ENCODE measurements around the gene TUSC2. TPM values are rescaled to one million over a fixed set of nuclear protein-coding genes. Genes with fewer than 3 reads are reported as not detected.
A peak's percentile ranks its signal among the peaks of the same experiment; 100 is the strongest.

TUSC2 gene
- polyA plus RNA-seq, 1 of the 3 experiments (the other 2 are of a cell fraction) = 58.7 TPM

DNA sequence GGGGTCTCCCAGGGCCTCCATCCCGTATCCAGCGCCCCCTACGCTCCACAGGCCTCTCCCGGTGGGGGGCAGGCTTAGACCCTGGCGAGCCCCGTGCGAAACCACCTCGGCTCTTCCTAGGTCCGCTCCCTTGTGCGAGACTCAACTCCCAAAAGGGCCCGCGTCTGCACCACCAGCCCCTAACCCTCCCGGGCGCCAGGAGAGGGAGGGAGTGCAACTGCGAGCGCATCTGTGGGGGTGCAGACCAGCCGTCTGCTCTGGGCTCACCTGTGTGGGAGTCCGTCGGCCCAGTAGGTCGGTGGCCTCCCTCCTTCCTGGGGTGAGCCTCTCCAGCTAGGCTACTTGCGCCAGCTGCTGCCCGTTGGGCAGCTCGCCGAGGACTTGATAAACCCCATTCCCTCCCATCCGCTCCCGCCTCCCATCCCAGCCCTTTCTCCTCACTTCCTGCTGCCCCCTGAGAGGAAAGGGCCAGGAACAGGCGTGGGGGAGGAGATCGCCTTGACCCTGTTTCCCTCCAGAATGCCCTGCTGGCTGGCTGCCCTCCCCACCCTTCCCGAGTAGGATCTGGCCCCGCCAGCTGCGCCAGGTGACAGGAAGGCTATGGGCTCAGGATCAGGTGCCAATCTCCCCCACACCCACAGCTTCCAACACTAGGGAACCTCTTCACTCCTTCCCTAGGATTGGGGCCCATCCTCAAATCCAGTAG, 5.5 kb downstream of the TUSC2 start, which contains the start of gene HYAL2:
Gene HYAL2, minus strand, starts transcription at position 360 of the 706 bp plus-strand sequence. CDS start 2,256 bp downstream, outside the sequence.
- H3K27me3 ChIP-seq (ENCODE audit: insufficient read depth) = no peaks in the 10 kb centered on the region
- H3K4me2 ChIP-seq = peak within 1 kb of the TSS; percentile 80
- H3F3A ChIP-seq (replicated peaks; ENCODE audit: insufficient read depth) = peaks cover 10% of the 10 kb centered on the region
- H3K4me3 ChIP-seq (ENCODE audit: low read depth in 2 of 2, low read length in 1 of 2) = peak within 1 kb of the TSS; percentile 92 to 94
- H4K20me1 ChIP-seq (ENCODE audit: insufficient read depth) = no peaks in the 10 kb centered on the region
- POLR2A ChIA-PET = interaction anchor here (1.5 to 1.6 kb wide), 2 partner anchors 12 to 15 kb away, joined by 3 to 4 read pairs; no protein-coding TSS in a partner anchor
- peaks cover 0 to 49% of the 10 kb centered on the region in 2 experiments; a peak in 2 of 4 replicates for H3K4me1 ChIP-seq (ENCODE audit: control insufficient read depth in 1 of 2, insufficient read depth in 2 of 2, low read depth in 1 of 2, low read length in 1 of 2)
- no peak for DNase-seq
- H3K9me3 ChIP-seq = no peaks in the 10 kb centered on the region
- H3K79me2 ChIP-seq (ENCODE audit: insufficient read depth) = peaks cover 52% of the 10 kb centered on the region
- TF ChIP-seq, protein P1, sequence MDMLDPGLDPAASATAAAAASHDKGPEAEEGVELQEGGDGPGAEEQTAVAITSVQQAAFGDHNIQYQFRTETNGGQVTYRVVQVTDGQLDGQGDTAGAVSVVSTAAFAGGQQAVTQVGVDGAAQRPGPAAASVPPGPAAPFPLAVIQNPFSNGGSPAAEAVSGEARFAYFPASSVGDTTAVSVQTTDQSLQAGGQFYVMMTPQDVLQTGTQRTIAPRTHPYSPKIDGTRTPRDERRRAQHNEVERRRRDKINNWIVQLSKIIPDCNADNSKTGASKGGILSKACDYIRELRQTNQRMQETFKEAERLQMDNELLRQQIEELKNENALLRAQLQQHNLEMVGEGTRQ (IDR thresholded peaks at IDR 0.05; ENCODE audit: borderline replicate concordance, low read depth, low read length) = no peak
- TF ChIP-seq, protein P2, sequence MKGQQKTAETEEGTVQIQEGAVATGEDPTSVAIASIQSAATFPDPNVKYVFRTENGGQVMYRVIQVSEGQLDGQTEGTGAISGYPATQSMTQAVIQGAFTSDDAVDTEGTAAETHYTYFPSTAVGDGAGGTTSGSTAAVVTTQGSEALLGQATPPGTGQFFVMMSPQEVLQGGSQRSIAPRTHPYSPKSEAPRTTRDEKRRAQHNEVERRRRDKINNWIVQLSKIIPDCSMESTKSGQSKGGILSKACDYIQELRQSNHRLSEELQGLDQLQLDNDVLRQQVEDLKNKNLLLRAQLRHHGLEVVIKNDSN (IDR thresholded peaks at IDR 0.05; ENCODE audit: borderline replicate concordance, low read depth) = no peak
- TF ChIP-seq ELF1 (IDR thresholded peaks at IDR 0.05) (no peak), TAF1 (IDR thresholded peaks at IDR 0.05; ENCODE audit: borderline replicate concordance, low read depth, low read length) (no peak), NRF1 (IDR thresholded peaks at IDR 0.05; ENCODE audit: low read depth, low read length) (no peak), MEF2A (IDR thresholded peaks at IDR 0.05; ENCODE audit: borderline replicate concordance, low read depth) (no peak)
- peak within 1 kb of the TSS; percentile 93 for H3K9ac ChIP-seq
- peaks cover 8 to 44% of the 10 kb centered on the region in 2 experiments for H3K36me3 ChIP-seq (replicated peaks in 1 of 2; ENCODE audit: control insufficient read depth in 1 of 2, insufficient read depth in 2 of 2, low read length in 1 of 2)
- H3K9me2 ChIP-seq = no peaks in the 10 kb centered on the region
- H2AFZ ChIP-seq (ENCODE audit: low read depth) = peak within 1 kb of the TSS; percentile 94
- WGBS (ENCODE audit: low lambda C conversion rate) = 95% methylated on average over 24 of the region's 31 CpGs
- CTCF ChIA-PET = interaction anchor here (0.7 to 6.0 kb wide), 11 partner anchors 13 to 130 kb away, joined by 3 to 60 read pairs (median 3); partner anchors contain the start of genes HYAL1, HYAL3, IFRD2 and NAA80
- peak within 1 kb of the TSS; percentile 92 to 94 for H3K27ac ChIP-seq (ENCODE audit: low read depth in 2 of 2, low read length in 1 of 2)

DNA sequence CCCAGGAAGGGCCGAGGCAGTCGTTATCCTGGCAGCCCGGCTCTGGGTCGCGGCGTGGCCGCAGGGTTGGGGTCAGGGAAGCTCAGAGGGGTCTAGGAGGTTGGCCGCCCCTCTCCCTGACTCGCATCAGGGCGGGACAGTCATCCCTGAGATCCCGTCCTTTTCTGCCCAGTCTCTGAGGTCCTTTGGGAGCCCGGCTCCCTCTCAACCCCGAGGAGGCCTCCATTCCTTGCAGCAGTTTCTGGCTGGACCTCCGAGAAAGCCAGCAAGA, 6.0 kb downstream of the TUSC2 start:
- Histone ChIP-seq H3K9me2 (no peaks in the 10 kb centered on the region), H3K9me3 (no peaks in the 10 kb centered on the region), H3K79me2 (ENCODE audit: insufficient read depth) (peaks cover 51% of the 10 kb centered on the region), H3K4me2 (peak overlapping the region; percentile 80), H3K4me3 (ENCODE audit: low read depth in 2 of 2, low read length in 1 of 2) (peak overlapping the region in 1 of 2 experiments; percentile 92; a peak in 2 of 4 replicates), H3F3A (replicated peaks; ENCODE audit: insufficient read depth) (peaks cover 10% of the 10 kb centered on the region), H3K36me3 (replicated peaks in 1 of 2; ENCODE audit: control insufficient read depth in 1 of 2, insufficient read depth in 2 of 2, low read length in 1 of 2) (peaks cover 8 to 49% of the 10 kb centered on the region in 2 experiments), H3K27me3 (ENCODE audit: insufficient read depth) (no peaks in the 10 kb centered on the region), H4K20me1 (ENCODE audit: insufficient read depth) (no peaks in the 10 kb centered on the region), H3K9ac (no peak overlapping the region), H2AFZ (ENCODE audit: low read depth) (peak overlapping the region; percentile 94), H3K4me1 (ENCODE audit: control insufficient read depth in 1 of 2, insufficient read depth in 2 of 2, low read depth in 1 of 2, low read length in 1 of 2) (peaks cover 0 to 44% of the 10 kb centered on the region in 2 experiments; a peak in 2 of 4 replicates), H3K27ac (ENCODE audit: low read depth in 2 of 2, low read length in 1 of 2) (peak overlapping the region in 1 of 2 experiments; percentile 94; a peak in 1 of 4 replicates)
- no peak for DNase-seq
- WGBS (ENCODE audit: low lambda C conversion rate) = 60% methylated on average over 1 of the region's 14 CpGs
- no peak for TF ChIP-seq TCF12 (IDR thresholded peaks at IDR 0.05)
- TF ChIP-seq RXRA (IDR thresholded peaks at IDR 0.05; ENCODE audit: borderline replicate concordance, low read depth) = no peak
- TF ChIP-seq SMC3 (IDR thresholded peaks at IDR 0.05; ENCODE audit: low read depth, low read length) = no peak
- TF ChIP-seq NRF1 (IDR thresholded peaks at IDR 0.05; ENCODE audit: low read depth, low read length) = no peak
- TF ChIP-seq RFX5 (IDR thresholded peaks at IDR 0.05; ENCODE audit: low read length) = no peak
- no peak for TF ChIP-seq GABPA (IDR thresholded peaks at IDR 0.05; ENCODE audit: low read depth)
- no peak for TF ChIP-seq GATA2 (CRISPR knock-in tag; IDR thresholded peaks at IDR 0.05)
- TF ChIP-seq RAD21 (IDR thresholded peaks at IDR 0.05; ENCODE audit: low read length) = no peak
- CTCF ChIA-PET = interaction anchor here (1.0 to 6.0 kb wide), 12 partner anchors 13 to 170 kb away, joined by 3 to 60 read pairs (median 4); partner anchors contain the start of genes HYAL1, HYAL3, IFRD2 and NAA80
- POLR2A ChIA-PET = interaction anchor here (1.0 to 1.8 kb wide), 4 partner anchors 12 to 23 kb away, joined by 3 to 5 read pairs (median 3); partner anchors contain the start of genes HYAL3 and NAA80
